PC-9 (cell line): Measurements from ENCODE around the gene CROCC. TPM values are rescaled to one million over a fixed set of nuclear protein-coding genes. Genes with fewer than 3 reads are reported as not detected.
A peak's percentile ranks its signal among the peaks of the same experiment; 100 is the strongest.
"Not testable (repeated sequence)": the region's sequence is repeated elsewhere in the genome, so short reads cannot be mapped to it uniquely, and the experiment has no call there.

Source experiments
- BruUV-seq: library from RNA; stranded (reverse); fragments of 400-500 nt; replicated peaks from 2 replicates; lab custom pipeline; 2021; lab: Mats Ljungman, UMichigan
- CTCF ChIA-PET: fragments of 300-600 bp; sonication (Branson Sonifier 250); formaldehyde crosslinking; loops from one replicate; lab custom pipeline; 2022; ENCODE audit warnings: antibody characterized with exemption; lab: Charles Lee
- POLR2A ChIA-PET: fragments of 300-600 bp; sonication (Branson Sonifier 250); formaldehyde crosslinking; loops from one replicate; lab custom pipeline; 2022; ENCODE audit warnings: antibody characterized with exemption; ENCODE audit not compliant: unreplicated experiment; lab: Charles Lee
- DNase-seq, 2 experiments: peaks; one replicate each; pipeline versions ENCODE4 v3.0.0 to v3.0.0-alpha.2; 2015 to 2022; ENCODE audit warnings: mixed read lengths in 1 of 2
- H2AFZ ChIP-seq: fragments of 200-600 bp; sonication (generic); 2 replicates; pipeline ENCODE4 v1.8.1; 2017; ENCODE audit warnings: antibody characterized with exemption
- H3F3A ChIP-seq: fragments of 200-600 bp; sonication (generic); 2 replicates; pipeline ENCODE4 v1.8.1; 2017; ENCODE audit warnings: antibody characterized with exemption, mild to moderate bottlenecking, low read depth; ENCODE audit not compliant: insufficient read depth
- H3K27ac ChIP-seq: fragments of 200-600 bp; sonication (generic); 2 replicates; pipeline ENCODE4 v1.6.1; 2016; ENCODE audit warnings: mixed run types
- H3K27me3 ChIP-seq: fragments of 200-600 bp; sonication (generic); 2 replicates; pipeline ENCODE4 v1.6.1; 2016; ENCODE audit warnings: low read depth, mixed run types; ENCODE audit not compliant: insufficient read depth
- H3K36me3 ChIP-seq: fragments of 200-600 bp; sonication (generic); 2 replicates; pipeline ENCODE4 v1.6.1; 2016; ENCODE audit warnings: low read depth, mixed run types
- H3K4me1 ChIP-seq: fragments of 200-600 bp; sonication (generic); replicated peaks from 2 replicates; pipeline ENCODE4 v1.6.1; 2016; ENCODE audit warnings: mixed run types; ENCODE audit not compliant: insufficient read depth
- H3K4me2 ChIP-seq: fragments of 200-600 bp; sonication (generic); 2 replicates; pipeline ENCODE4 v1.6.1; 2017; ENCODE audit warnings: mixed run types
- H3K4me3 ChIP-seq: fragments of 200-600 bp; sonication (generic); 2 replicates; pipeline ENCODE4 v1.6.1; 2016; ENCODE audit warnings: mixed run types
- H3K79me2 ChIP-seq: fragments of 200-600 bp; sonication (generic); 2 replicates; pipeline ENCODE4 v1.6.1; 2017; ENCODE audit warnings: low read depth, mixed run types
- H3K9me2 ChIP-seq: fragments of 200-600 bp; sonication (generic); 2 replicates; pipeline ENCODE4 v1.8.1; 2017; ENCODE audit warnings: mild to moderate bottlenecking; ENCODE audit not compliant: insufficient read depth
- H3K9me3 ChIP-seq: fragments of 200-600 bp; sonication (generic); 2 replicates; pipeline ENCODE4 v1.8.1; 2016; ENCODE audit warnings: low read depth; ENCODE audit not compliant: insufficient read depth
- H4K20me1 ChIP-seq: fragments of 200-600 bp; sonication (generic); 2 replicates; pipeline ENCODE4 v1.8.1; 2017; ENCODE audit not compliant: insufficient read depth
- CTCF ChIP-seq: fragments of 200-600 bp; sonication (generic); conservative IDR thresholded peaks from 2 replicates; pipeline ENCODE4 v1.6.1; 2017; ENCODE audit warnings: mixed run types, antibody characterized with exemption, mild to moderate bottlenecking, moderate library complexity
- EZH2 ChIP-seq: fragments of 200-600 bp; sonication (generic); IDR thresholded peaks from 2 replicates; pipeline ENCODE4 v1.8.0; 2017; ENCODE audit warnings: antibody characterized with exemption, low read depth
- intact Hi-C: fragments of 100-400 bp; cut with micrococcal nuclease; formaldehyde crosslinking; loops from one replicate; pipeline ENCODE4 v1.10.0; 2022; ENCODE audit not compliant: unreplicated experiment
- total RNA-seq: library from RNA; stranded (reverse); gene quantifications from 2 replicates; pipeline ENCODE4 v1.2.3, GENCODE V29; 2021

CROCC gene
- total RNA-seq, 1 experiment from 2014 or later, result 18.9 TPM

GRCh38 chr1:16944038-16944437 lies 22.3 kb downstream of the CROCC start:
- no peaks in the 10 kb centered on the region for H3K9me2 ChIP-seq
- ChIA-PET CTCF (interaction anchor here (0.6 kb wide), 1 partner anchor 102 kb away, joined by 3 read pairs; no protein-coding TSS in a partner anchor), POLR2A (no interaction called here)
- H3K4me2 ChIP-seq, result no peak overlapping the region
- H3F3A ChIP-seq, result no peaks in the 10 kb centered on the region
- no peak overlapping the region for H3K4me3 ChIP-seq
- no peak for DNase-seq
- intact Hi-C loops, result no loop called here
- H3K79me2 ChIP-seq, result no peaks in the 10 kb centered on the region
- no peaks in the 10 kb centered on the region for H4K20me1 ChIP-seq
- H3K27ac ChIP-seq, result no peak overlapping the region
- H3K36me3 ChIP-seq, result no peaks in the 10 kb centered on the region
- no TSS peak for BruUV-seq
- no peaks in the 10 kb centered on the region for H3K27me3 ChIP-seq
- TF ChIP-seq CTCF (no peak), EZH2 (no peak)
- H3K4me1 ChIP-seq, result no peaks in the 10 kb centered on the region
- H2AFZ ChIP-seq, result no peak overlapping the region
- H3K9me3 ChIP-seq, result no peaks in the 10 kb centered on the region

- H3K27ac ChIP-seq, H3K4me3 ChIP-seq, H3K27me3 ChIP-seq, BruUV-seq, H3K79me2 ChIP-seq, CTCF ChIA-PET, H3K36me3 ChIP-seq, H3K9me2 ChIP-seq, H4K20me1 ChIP-seq, H3K4me1 ChIP-seq, POLR2A ChIA-PET, H3K9me3 ChIP-seq, H3F3A ChIP-seq, H2AFZ ChIP-seq, DNase-seq, H3K4me2 ChIP-seq: not testable (repeated sequence)
- intact Hi-C loops, result loop anchor here (5.0 kb wide), 1 partner anchor 33 kb away; no protein-coding TSS in a partner anchor
Measured at GRCh38 chr1:16945512-16945911, 23.8 kb downstream of the CROCC start.

GRCh38 chr1:16946185-16946584 lies 24.5 kb downstream of the CROCC start:
- DNase-seq, H3K79me2 ChIP-seq, POLR2A ChIA-PET, H3K27me3 ChIP-seq, H4K20me1 ChIP-seq, H3K27ac ChIP-seq, BruUV-seq, H3F3A ChIP-seq, H3K36me3 ChIP-seq, H3K4me2 ChIP-seq, H2AFZ ChIP-seq, H3K4me1 ChIP-seq, H3K4me3 ChIP-seq, H3K9me3 ChIP-seq, H3K9me2 ChIP-seq: not testable (repeated sequence)
- CTCF ChIA-PET, result interaction anchor here (0.9 kb wide), 1 partner anchor 177 kb away, joined by 3 read pairs; no protein-coding TSS in a partner anchor
- intact Hi-C loops, result loop anchor here (5.0 kb wide), 1 partner anchor 34 kb away; no protein-coding TSS in a partner anchor

GRCh38 chr1:16946646-16947045 lies 24.9 kb downstream of the CROCC start:
- no peak for DNase-seq
- no peaks in the 10 kb centered on the region for H3K4me1 ChIP-seq
- no peaks in the 10 kb centered on the region for H3F3A ChIP-seq
- H4K20me1 ChIP-seq, result no peaks in the 10 kb centered on the region
- no peak for TF ChIP-seq EZH2
- TF ChIP-seq CTCF, result no peak
- no peaks in the 10 kb centered on the region for H3K36me3 ChIP-seq
- H3K9me2 ChIP-seq, result no peaks in the 10 kb centered on the region
- no TSS peak for BruUV-seq
- intact Hi-C loops, result loop anchor here (5.0 kb wide), 1 partner anchor 34 kb away; no protein-coding TSS in a partner anchor
- ChIA-PET POLR2A (no interaction called here), CTCF (interaction anchor here (0.9 kb wide), 1 partner anchor 176 kb away, joined by 3 read pairs; no protein-coding TSS in a partner anchor)
- no peak overlapping the region for H2AFZ ChIP-seq
- no peaks in the 10 kb centered on the region for H3K79me2 ChIP-seq
- H3K9me3 ChIP-seq, result no peaks in the 10 kb centered on the region
- no peak overlapping the region for H3K27ac ChIP-seq
- H3K27me3 ChIP-seq, result no peaks in the 10 kb centered on the region
- no peak overlapping the region for H3K4me2 ChIP-seq
- H3K4me3 ChIP-seq, result no peak overlapping the region

GRCh38 chr1:16948282-16948891 lies 26.7 kb downstream of the CROCC start:
- H3K4me2 ChIP-seq, H3F3A ChIP-seq, H3K4me1 ChIP-seq, H3K9me2 ChIP-seq, H3K79me2 ChIP-seq, H3K27ac ChIP-seq, H3K4me3 ChIP-seq, BruUV-seq, H2AFZ ChIP-seq, CTCF ChIA-PET, H3K36me3 ChIP-seq, H3K9me3 ChIP-seq, H4K20me1 ChIP-seq, H3K27me3 ChIP-seq: not testable (repeated sequence)
- intact Hi-C loops, result loop anchor here (5.0 kb wide), 1 partner anchor 36 kb away; no protein-coding TSS in a partner anchor
- POLR2A ChIA-PET, result interaction anchor here (0.6 kb wide), 1 partner anchor 11 kb away, joined by 9 read pairs; no protein-coding TSS in a partner anchor
- peak in 1 of 2 experiments; percentile 91 for DNase-seq

GRCh38 chr1:16949026-16949425 lies 27.3 kb downstream of the CROCC start:
- H3K27ac ChIP-seq, H3K9me3 ChIP-seq, H3K4me2 ChIP-seq, H3K9me2 ChIP-seq, POLR2A ChIA-PET, H2AFZ ChIP-seq, H3K4me1 ChIP-seq, H4K20me1 ChIP-seq, CTCF ChIA-PET, H3K4me3 ChIP-seq, H3K27me3 ChIP-seq, BruUV-seq, H3K79me2 ChIP-seq, H3F3A ChIP-seq, H3K36me3 ChIP-seq: not testable (repeated sequence)
- intact Hi-C loops, result loop anchor here (5.0 kb wide), 1 partner anchor 37 kb away; no protein-coding TSS in a partner anchor
- peak in 1 of 2 experiments; percentile 45 for DNase-seq
